K562 (cell line): ENCODE data around the gene POLK. TPM values are rescaled to one million over a fixed set of nuclear protein-coding genes. Genes with fewer than 3 reads are reported as not detected.

Source experiments
- ATAC-seq: fragments of 200-7000 bp; cut with Tn5 transposase; 3 replicates; pipeline ENCODE4 v1.9.1; 2020; ENCODE audit warnings: moderate library complexity
- BruUV-seq: library from RNA; stranded (reverse); fragments of 400-500 nt; replicated peaks from 2 replicates; lab custom pipeline; 2021; lab: Mats Ljungman, UMichigan
- CTCF ChIA-PET: fragments of 300-600 bp; formaldehyde crosslinking; extraction: SDS; loops from one replicate; lab custom pipeline; 2021; ENCODE audit warnings: low intra/inter-chr PET ratio; lab: Yijun Ruan, JAX
- POLR2A ChIA-PET: fragments of 300-600, 350-650 bp; sonication (Branson Sonifier 250); formaldehyde crosslinking; extraction: SDS; loops from one replicate; lab custom pipeline; 2021; ENCODE audit warnings: antibody characterized with exemption, inconsistent platforms; lab: Yijun Ruan, JAX
- DNase-seq, 4 experiments: peaks; one replicate each; pipeline versions ENCODE4 v3.0.0 to v3.0.0-alpha.2; 2011 to 2018; ENCODE audit warnings: low spot score in 3 of 4, mixed read lengths in 3 of 4; ENCODE audit errors: extremely low read depth in 1 of 4
- FAIRE-seq: peaks from 2 replicates; lab custom pipeline; 2011; peaks lifted over from hg19 to GRCh38; lab: Jason Lieb, UNC
- H2AFZ ChIP-seq: 2 replicates; pipeline ENCODE4 v1.6.0; 2011; ENCODE audit warnings: low read depth, low read length, control low read depth, inconsistent platforms
- H3K27ac ChIP-seq: fragments of 200-600 bp; 3 replicates; pipeline ENCODE4 v1.8.0; 2011; ENCODE audit warnings: low read depth, mild to moderate bottlenecking, control low read depth, inconsistent platforms, low read length, moderate library complexity, mixed read lengths; ENCODE audit errors: extremely low read depth
- H3K27me3 ChIP-seq, 2 experiments: fragments of 300-600 bp in 1 of 2; 2 replicates in 1 of 2; 3 replicates in 1 of 2; pipeline versions ENCODE4 v1.6.0 to v1.8.0; 2011; ENCODE audit warnings: inconsistent platforms in 2 of 2, low read length in 2 of 2, mild to moderate bottlenecking in 1 of 2, mixed read lengths in 1 of 2, moderate library complexity in 1 of 2; ENCODE audit not compliant: control insufficient read depth in 2 of 2, insufficient read depth in 2 of 2
- H3K36me3 ChIP-seq: fragments of 300-600 bp; 3 replicates; pipeline ENCODE4 v1.8.0; 2011; ENCODE audit warnings: mild to moderate bottlenecking, low read length, inconsistent platforms; ENCODE audit not compliant: control insufficient read depth, insufficient read depth
- H3K4me1 ChIP-seq, 2 experiments: fragments of 200-600 bp in 1 of 2; replicated peaks in 1 of 2; 2 replicates in 1 of 2; 3 replicates in 1 of 2; pipeline versions ENCODE4 v1.5.1 to v1.8.0; 2011; ENCODE audit warnings: inconsistent platforms in 2 of 2, low read length in 2 of 2, mild to moderate bottlenecking in 1 of 2, mixed read lengths in 1 of 2, moderate library complexity in 1 of 2; ENCODE audit not compliant: control insufficient read depth in 2 of 2, insufficient read depth in 2 of 2
- H3K4me2 ChIP-seq: 2 replicates; pipeline ENCODE4 v1.6.1; 2011; ENCODE audit warnings: low read length, control low read depth, inconsistent platforms, mixed read lengths; ENCODE audit not compliant: insufficient read depth
- H3K4me3 ChIP-seq: fragments of 200-600 bp; sonication (generic), shearing (Covaris generic); 2 replicates; pipeline ENCODE4 v1.5.1; 2016; ENCODE audit warnings: control low read depth, inconsistent platforms
- H3K79me2 ChIP-seq: fragments of 200-600 bp; 3 replicates; pipeline ENCODE4 v1.8.0; 2011; ENCODE audit warnings: low read length, inconsistent platforms; ENCODE audit not compliant: control insufficient read depth, insufficient read depth
- H3K9ac ChIP-seq, 2 experiments: 2 replicates each; pipeline versions ENCODE4 v1.6.0 to v1.6.1; 2011; ENCODE audit warnings: low read depth in 2 of 2, low read length in 2 of 2, control low read depth in 1 of 2, inconsistent platforms in 1 of 2, mild to moderate bottlenecking in 1 of 2, mixed read lengths in 1 of 2; ENCODE audit not compliant: insufficient read depth in 1 of 2
- H3K9me1 ChIP-seq: one replicate; pipeline ENCODE4 v1.6.0; 2011; ENCODE audit warnings: inconsistent platforms, mild to moderate bottlenecking, low read length, moderate library complexity; ENCODE audit not compliant: control insufficient read depth, insufficient read depth
- H3K9me3 ChIP-seq: replicated peaks from 2 replicates; pipeline ENCODE4 v1.5.1; 2011; ENCODE audit warnings: low read depth, low read length, inconsistent platforms; ENCODE audit not compliant: control insufficient read depth, insufficient read depth
- H4K20me1 ChIP-seq: replicated peaks from 2 replicates; pipeline ENCODE4 v1.6.1; 2011; ENCODE audit warnings: low read length, inconsistent platforms, mixed read lengths; ENCODE audit not compliant: control insufficient read depth, insufficient read depth
- CEBPB ChIP-seq: fragments of 450-650 bp; IDR thresholded peaks from 2 replicates; pipeline ENCODE4 v1.6.1; 2016; ENCODE audit warnings: missing genetic modification characterization, missing compliant biosample characterization
- CREM ChIP-seq: IDR thresholded peaks from 2 replicates; pipeline ENCODE4 v1.6.1; 2014; ENCODE audit warnings: antibody characterized with exemption, low read depth
- ETS1 ChIP-seq: conservative IDR thresholded peaks from 2 replicates; pipeline ENCODE4 v1.6.1; 2011; ENCODE audit warnings: low read depth, mild to moderate bottlenecking, low read length; ENCODE audit not compliant: control insufficient read depth
- JUN ChIP-seq, 2 experiments: sonication (generic) in 1 of 2; formaldehyde crosslinking in 1 of 2; IDR thresholded peaks; 2 replicates each; pipeline versions ENCODE4 v1.6.1 to v1.8.0; 2012 to 2022; ENCODE audit warnings: borderline replicate concordance in 2 of 2, mild to moderate bottlenecking in 2 of 2, improper control_type of control experiment in 1 of 2, low read depth in 1 of 2, low read length in 1 of 2, missing genetic modification reagents in 1 of 2
- SRSF9 ChIP-seq: fragments of 200-400 bp; formaldehyde crosslinking; IDR thresholded peaks from 2 replicates; pipeline ENCODE4 v1.6.1; 2017; ENCODE audit warnings: low read depth, low read length, borderline replicate concordance
- STAT5B ChIP-seq: fragments of 250-450 bp; sonication (Bioruptor Pico); IDR thresholded peaks from 2 replicates; pipeline ENCODE4 v1.8.0; 2021; ENCODE audit warnings: mild to moderate bottlenecking, inconsistent platforms
- TAF9B ChIP-seq: fragments of 450-650 bp; IDR thresholded peaks from 2 replicates; pipeline ENCODE4 v1.6.1; 2018; ENCODE audit warnings: mild to moderate bottlenecking; ENCODE audit not compliant: partially characterized antibody
- WGBS: fragments of 100-300 bp; shearing (Covaris generic); methylation state at CpG from one replicate; pipeline ENCODE4 v1.1.6; 2016; ENCODE audit warnings: low coverage, mixed read lengths; ENCODE audit not compliant: insufficient coverage; ENCODE audit errors: missing lambda C conversion rate; 5-methylcytosine and 5-hydroxymethylcytosine counted together
- in situ Hi-C: fragments of 300-500 bp; cut with MboI; formaldehyde crosslinking; loops from 4 replicates; pipeline ENCODE4 v1.15.0; 2018; ENCODE audit warnings: inconsistent platforms, mixed read lengths
- intact Hi-C: fragments of 100-400 bp; cut with micrococcal nuclease; formaldehyde crosslinking; loops from 2 replicates; pipeline ENCODE4 v1.14.2; 2022
- polyA plus RNA-seq, 8 experiments: library from polyadenylated mRNA; depleted of rRNA in 4 of 8; stranded (reverse) in 5 of 8; unstranded in 3 of 8; fragments of >200 nt; fragmentation: Nextera tagmentation in 2 of 8; fragmentation: Illumina TruSeq in 1 of 8; extraction: Ambion mirVana in 2 of 8; extraction: Trizol in 1 of 8; gene quantifications; 2 replicates each; pipeline versions ENCODE4 v1.2.1 to v1.2.3, GENCODE V29; 2011 to 2014; ENCODE audit warnings: inconsistent platforms in 1 of 8, missing spikeins in 1 of 8
- total RNA-seq, 7 experiments: library from RNA; depleted of rRNA in 6 of 7; stranded (reverse); fragments of >200 nt in 6 of 7; fragmentation: Illumina TruSeq in 2 of 7; extraction: Trizol in 2 of 7; gene quantifications; 2 replicates each; pipeline versions ENCODE4 v1.2.1 to v1.2.3, GENCODE V29; 2011 to 2021; ENCODE audit warnings: low replicate concordance in 1 of 7

POLK gene
- total and polyA plus RNA-seq, 9 of the 15 experiments (the other 6 are each of a cell fraction or from before 2014, with no cell fraction given) = 6.1 to 31.6 (median 16.5) TPM

GRCh38 chr5:75523275-75523674, 11.6 kb downstream of the POLK start (continued):
- TF ChIP-seq JUN (IDR thresholded peaks at IDR 0.05; ENCODE audit: borderline replicate concordance, low read depth, low read length) (no peak), JUN (CRISPR knock-in tag; IDR thresholded peaks at IDR 0.05; ENCODE audit: borderline replicate concordance) (no peak), SRSF9 (no peak), STAT5B (CRISPR knock-in tag) (no peak), CREM (no peak), TAF9B (no peak)

- intact Hi-C loops (no loop called here), in situ Hi-C loops (no loop called here)
- ATAC-seq = no peak
- no peak overlapping the region for H2AFZ ChIP-seq
- no peaks in the 10 kb centered on the region for H3K27me3 ChIP-seq
- no peak for TF ChIP-seq ETS1
- TF ChIP-seq CEBPB (tag) = peak; percentile 48
- BruUV-seq = no TSS peak
- no peak for DNase-seq
- no peak overlapping the region for H3K27ac ChIP-seq
- H4K20me1 ChIP-seq = no peaks in the 10 kb centered on the region
- peaks cover 14% of the 10 kb centered on the region for H3K9me3 ChIP-seq
- peaks cover 6% of the 10 kb centered on the region; the same call in 2 of the 3 replicates for H3K36me3 ChIP-seq
- ChIA-PET POLR2A (interaction anchor here (0.6 kb wide), 2 partner anchors 11 to 1276 kb away, joined by 3 to 4 read pairs; no protein-coding TSS in a partner anchor), CTCF (no interaction called here)
- H3K4me1 ChIP-seq = no peaks in the 10 kb centered on the region
- H3K4me2 ChIP-seq = no peak overlapping the region
- peaks cover 87% of the 10 kb centered on the region for H3K79me2 ChIP-seq
- no peak for FAIRE-seq
- H3K4me3 ChIP-seq = no peak overlapping the region
- no peaks in the 10 kb centered on the region for H3K9me1 ChIP-seq
- no peak overlapping the region for H3K9ac ChIP-seq
- 80% methylated on average over 1 of the region's 3 CpGs for WGBS
Observed at GRCh38 chr5:75524071-75524470, 12.4 kb downstream of the POLK start.
